Forelimb muscle (tissue), 1 donor: Measurements from ENCODE around the gene DEFB125. TPM values are rescaled to one million over a fixed set of nuclear protein-coding genes. Genes with fewer than 3 reads are reported as not detected.
"Not testable (repeated sequence)": the region's sequence is repeated elsewhere in the genome, so short reads cannot be mapped to it uniquely, and the experiment has no call there.

ENCODE experiments used
- DNase-seq: peaks from one replicate; pipeline ENCODE4 v3.0.0-alpha.2; 2013; ENCODE audit warnings: low read depth
- polyA plus RNA-seq: library from polyadenylated mRNA; unstranded; fragments of 120-200 nt; gene quantifications from one replicate; pipeline ENCODE4 v1.2.1, GENCODE V29; 2013; ENCODE audit not compliant: insufficient read length

Gene DEFB125, protein sequence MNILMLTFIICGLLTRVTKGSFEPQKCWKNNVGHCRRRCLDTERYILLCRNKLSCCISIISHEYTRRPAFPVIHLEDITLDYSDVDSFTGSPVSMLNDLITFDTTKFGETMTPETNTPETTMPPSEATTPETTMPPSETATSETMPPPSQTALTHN
- polyA plus RNA-seq, result not detected

DNA sequence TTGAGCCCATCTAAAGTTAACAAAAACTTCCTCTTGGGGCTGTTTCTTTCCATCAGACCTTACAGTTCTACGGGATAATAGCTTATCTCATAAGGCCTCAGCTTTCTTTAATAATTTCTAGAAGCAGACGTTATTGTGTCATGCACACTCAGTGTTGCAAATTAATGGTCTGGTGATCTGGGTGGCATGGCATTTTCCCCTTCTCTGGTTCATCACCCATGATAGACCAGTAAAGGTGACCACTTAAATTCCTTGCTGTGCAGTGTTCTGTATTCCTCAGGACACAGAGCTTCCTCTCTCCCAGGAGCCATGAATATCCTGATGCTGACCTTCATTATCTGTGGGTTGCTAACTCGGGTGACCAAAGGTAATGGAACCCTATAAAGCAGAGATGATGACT lies at the start of gene DEFB125:
Gene DEFB125, plus strand, starts transcription at position 272 of the 400 bp plus-strand sequence. Its CDS starts 38 bp downstream, at position 310.
- DNase-seq, result no peak

DNA sequence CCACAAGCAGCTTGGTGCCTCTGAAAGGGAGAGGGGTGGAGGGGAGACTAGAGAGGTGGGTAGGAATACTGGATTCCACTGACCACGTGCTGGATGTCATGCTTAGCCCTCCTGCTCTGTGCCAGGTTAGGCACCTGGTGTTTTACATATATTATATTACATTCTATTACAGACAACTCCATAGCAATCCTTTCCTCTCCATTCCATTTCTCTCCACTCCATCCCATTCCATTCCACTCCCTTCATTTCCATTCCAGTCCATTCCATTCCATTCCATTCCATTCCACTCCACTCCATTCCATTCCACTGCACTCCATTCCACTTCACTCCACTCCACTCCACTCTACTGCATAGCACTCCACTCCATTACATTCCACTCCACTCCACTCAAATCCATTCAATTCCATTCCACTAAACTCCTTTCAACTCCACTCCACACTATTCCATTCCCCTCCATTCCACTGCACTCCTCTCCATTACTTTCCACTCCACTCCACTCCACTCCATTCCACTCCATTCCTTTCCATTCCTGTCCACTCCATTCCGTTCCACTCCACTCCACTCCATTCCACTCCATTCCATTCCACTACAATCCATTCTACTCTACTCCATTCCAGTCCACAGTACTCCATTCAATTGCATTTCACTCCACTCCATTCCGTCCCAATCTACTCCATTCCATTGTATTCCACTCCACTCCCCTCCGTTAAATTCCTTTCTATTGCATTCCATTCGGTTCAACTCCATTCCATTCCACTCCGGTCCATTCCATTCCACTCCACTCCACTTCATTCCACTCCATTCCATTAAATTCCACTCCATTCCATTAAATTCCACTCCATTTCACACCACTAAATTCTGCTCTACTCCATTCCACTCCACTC lies 27.2 kb upstream of the DEFB125 start:
- no peak for DNase-seq

DNA sequence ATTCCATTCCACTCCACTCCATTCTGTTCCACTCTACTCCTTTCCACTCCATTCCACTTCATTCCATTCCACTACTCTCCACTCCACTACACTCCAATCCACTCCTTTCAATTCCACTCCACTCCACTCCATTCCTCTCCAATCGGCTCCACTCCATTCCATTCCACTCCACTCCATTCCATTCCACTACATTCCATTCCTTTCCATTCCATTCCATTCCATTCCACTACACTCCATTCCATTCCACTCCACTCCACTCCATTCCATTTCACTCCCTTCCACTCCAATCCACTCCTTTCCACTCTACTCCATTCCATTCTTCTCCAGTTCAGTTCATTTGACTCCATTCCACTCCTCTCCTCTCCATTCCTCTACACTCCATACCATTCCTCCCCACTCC lies 26.2 kb upstream of the DEFB125 start:
- DNase-seq, result no peak

DNA sequence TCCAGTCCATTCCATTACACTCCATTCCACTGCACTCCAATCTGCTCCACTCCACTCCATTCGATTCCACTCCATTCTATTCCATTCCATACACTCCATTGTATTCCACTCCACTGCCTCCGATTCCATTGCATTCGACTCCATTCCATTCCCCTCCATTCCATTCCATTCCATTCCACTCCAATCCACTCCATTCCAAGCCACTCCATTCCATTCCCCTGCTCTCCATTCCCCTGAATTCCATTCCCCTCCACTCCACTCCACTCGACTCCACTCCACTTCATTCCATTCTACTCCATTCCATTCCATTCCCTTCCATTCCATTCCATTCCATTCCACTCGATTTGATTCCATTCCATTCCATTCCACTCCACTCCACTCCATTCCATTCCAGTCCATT lies 25.7 kb upstream of the DEFB125 start:
- DNase-seq, result no peak

DNA sequence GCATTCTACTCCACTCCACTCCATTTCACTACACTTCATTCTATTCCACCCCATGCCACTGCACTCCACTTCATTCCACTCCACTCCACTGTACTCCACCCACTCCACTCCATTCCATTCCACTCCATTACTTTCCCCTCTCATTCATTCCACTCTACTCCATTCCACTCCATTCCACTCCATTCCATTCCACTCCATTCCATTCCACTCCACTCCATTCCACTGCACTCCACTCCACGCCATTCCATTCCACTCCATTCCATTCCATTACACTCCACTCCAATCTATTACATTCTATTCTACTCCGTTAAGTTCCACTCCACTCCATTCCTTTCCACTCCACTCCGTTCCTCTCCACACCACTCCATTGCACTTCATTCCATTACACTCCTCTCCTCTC lies 25.0 kb upstream of the DEFB125 start:
- no peak for DNase-seq

DNA sequence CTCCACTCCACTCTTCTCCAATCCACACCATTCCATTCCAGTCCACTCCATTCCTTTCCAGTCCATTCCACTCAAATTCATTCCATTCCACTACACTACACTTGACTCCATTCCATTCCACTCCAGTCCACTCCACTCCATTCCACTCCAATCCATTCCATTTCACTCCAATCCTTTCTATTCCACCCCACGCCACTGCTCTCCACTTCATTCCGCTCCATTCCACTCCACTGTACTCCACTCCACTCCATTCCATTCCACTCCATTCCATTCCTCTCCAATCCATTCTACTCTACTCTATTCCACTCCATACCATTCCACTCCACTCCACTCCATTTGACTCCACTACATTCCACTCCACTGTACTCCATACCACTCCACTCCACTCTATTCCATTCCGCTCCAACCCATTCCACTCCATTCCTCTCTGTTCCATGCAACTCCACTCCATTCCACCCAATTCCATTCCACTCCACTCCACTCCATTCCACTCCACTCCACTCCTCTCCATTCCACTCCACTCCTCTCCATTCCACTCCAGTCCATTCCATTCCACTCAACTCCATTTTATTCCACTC lies 23.4 kb upstream of the DEFB125 start:
- DNase-seq, result no peak

DNA sequence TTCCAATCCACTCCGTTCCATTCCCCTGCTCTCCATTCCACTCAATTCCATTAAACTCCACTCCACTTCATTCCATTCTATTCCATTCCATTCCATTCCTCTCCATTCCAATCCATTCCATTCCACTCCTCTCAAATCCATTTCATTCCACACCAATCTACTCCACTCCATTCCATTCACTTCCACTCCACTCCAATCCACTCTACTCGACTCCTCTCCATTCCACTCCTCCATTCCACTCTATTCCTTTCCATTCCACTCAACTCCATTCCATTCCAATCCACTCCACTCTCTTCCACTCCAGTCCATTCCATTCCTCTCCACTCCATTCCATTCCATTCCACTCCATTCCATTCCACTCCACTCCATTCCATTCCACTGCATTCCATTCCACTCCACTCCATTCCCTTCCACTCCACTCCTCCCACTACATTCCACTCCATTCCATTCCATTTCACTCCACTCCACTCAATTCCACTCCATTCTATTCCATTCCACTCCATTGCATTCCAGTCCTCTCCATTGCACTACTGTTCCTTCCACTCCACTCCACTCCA lies 22.6 kb upstream of the DEFB125 start:
- DNase-seq, result no peak

DNA sequence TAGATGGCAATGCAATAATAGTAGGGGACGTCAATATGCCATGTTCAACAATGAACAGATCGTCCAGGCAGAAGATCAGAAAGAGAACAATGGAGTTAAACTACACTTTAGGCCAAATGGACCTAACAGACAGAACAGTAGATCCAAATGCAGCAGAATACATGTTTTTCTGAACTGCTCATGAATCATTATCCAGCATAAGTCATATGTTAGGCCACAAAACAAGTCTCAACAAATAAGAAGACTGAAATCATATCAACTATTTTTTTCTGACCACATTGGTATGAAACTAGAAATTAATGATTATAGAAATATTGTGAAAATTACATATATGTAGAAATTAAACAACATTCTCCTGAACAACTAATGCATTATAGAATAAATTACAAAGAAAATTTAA lies 10.2 kb upstream of the DEFB125 start:
- DNase-seq, result no peak

DNA sequence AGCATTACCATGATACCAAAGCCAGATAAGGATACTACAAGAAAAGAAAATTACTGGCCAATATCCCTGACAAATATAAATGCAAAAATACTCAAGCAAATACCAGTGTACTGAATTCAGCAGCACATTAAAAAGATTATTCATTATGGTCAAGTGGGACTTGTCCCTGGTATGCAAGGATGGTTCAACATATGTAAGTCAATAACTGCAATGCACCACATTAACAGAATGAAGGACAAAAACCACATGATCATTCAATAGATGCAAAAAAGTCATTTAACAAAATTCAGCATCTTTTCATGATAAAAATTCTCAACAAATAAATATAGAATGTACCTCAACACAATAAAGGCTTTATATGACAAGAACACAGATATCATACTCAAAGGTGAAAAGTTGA lies 9.1 kb upstream of the DEFB125 start:
- no peak for DNase-seq

DNA sequence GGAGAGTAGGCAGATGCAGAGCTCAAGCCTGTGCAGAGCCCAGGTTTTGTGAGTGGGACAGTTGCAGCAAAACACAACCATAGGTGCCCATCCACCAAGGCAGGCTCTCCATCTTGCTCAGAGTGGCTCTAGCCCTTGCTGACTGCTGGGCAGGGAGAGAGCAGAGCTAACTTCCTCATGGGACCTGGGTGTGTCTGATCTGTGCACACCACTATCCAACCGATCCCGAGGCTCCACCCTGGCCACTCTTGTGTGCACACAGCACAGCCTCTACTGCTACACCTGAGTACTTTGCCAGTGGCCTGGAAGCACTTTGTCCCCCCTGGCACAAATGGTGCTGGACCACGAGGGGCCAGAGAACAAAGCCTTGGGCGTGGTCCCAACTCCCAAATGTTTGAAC lies 7.9 kb upstream of the DEFB125 start:
- no peak for DNase-seq

DNA sequence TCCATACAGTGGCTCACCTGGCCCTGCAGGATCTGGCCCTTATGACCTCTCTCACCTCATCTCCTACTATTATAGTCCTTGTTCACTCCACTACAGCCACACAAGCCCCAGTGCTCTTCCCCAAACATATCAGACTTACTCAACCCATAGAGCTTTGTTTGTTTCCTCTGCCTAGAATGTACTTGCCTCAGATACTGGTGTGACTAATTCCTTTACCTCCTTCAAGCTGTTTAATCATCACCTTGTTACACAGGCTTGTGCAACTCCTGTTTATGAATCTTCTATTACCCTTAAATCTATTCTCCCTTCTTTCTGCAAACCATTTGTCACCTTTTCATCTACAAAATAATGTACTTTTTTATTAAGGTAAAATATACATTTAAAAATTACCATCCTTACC lies 3.2 kb downstream of the DEFB125 start:
- no peak for DNase-seq

DNA sequence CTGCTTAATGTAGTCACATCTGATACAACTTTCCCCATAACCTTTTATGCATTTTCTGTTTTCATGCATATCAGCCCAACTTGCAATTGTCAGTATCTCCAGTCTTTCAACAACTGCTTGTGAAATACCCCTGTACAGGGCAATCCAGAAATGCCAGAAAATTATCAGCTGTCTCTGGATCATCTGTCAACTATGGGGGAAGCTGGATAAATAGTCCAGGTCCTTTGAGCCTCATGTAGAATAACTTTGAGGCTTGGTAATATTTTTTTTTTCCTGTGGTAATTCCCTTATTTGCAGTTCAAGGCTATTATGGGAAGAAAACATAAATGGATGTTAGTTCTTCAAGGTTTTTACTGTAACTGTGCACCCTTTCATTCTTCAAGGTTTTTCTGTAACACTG lies 6.2 kb downstream of the DEFB125 start:
- DNase-seq, result no peak

DNA sequence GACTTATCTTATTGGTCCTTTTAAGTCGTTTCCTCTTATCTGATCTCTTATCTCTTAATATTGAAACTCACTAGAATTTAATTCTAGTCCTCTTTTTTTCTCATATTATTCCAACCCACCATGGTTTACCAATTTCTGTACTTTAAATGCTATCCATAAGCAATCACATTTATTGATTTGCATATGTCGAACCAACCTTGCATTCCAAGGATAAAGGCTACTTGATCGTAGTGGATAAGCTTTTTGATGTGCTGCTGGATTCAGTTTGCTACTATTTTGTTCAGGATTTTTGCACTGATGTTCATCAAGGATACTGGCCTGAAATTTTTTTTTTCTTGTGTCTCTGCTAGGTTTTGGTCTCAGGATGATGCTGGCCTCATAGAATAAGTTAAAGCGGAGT lies 7.7 kb downstream of the DEFB125 start:
- no peak for DNase-seq

DNA sequence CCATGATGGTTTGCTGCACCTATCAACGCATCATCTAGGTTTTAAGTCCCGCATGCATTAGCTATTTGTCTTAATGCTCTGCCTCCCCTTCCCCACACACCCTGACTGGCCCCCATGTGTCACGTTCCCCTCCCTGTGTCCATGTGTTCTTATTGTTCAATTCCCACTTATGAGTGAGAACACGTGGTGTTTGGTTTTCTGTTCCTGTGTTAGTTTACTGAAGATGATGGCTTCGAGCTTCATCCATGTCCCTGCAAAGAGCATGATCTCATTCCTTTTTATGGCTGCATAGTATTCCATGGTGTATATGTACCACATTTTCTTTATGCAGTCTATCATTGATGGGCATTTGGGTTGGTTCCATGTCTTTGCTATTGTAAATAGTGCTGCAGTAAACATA lies 10.2 kb downstream of the DEFB125 start:
- not testable (repeated sequence) for DNase-seq

DNA sequence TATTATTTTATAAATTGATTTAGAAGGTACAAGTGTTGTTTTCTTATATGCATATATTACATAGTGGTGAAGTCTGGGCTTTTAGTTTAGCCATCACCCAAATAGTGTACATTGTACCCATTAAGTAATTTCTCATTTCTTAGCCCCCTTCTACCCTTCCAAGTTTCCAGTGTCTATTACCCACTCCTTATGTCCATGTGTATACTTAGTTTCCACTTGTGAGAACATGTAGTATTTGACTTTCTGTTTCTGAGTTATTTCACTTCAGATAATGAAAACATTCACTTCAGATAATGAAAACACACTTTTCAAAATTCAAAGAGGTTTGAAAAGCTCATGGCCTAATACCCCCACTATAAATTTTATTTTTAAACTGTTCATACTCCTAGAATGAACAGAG lies 14.5 kb downstream of the DEFB125 start:
- DNase-seq, result no peak

DNA sequence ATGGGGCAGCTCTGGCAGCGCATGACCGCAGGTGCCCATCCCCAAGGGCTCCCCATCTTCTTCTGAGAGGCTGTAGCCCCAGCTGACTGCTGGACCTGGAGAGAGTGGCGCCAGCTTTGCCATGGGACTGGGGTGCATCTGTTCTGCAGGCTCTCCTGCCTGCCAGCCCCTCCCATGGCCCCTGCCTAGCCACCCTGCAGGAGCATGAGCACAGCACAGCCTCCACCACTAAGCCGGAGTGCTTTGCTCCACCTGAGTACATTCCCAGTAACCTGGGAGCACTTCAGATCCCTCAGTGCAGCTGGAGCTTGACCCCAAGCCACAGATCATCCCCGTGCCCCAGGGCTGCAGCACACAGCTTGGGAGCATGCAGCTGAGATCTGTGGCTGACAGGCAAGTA lies 16.0 kb downstream of the DEFB125 start:
- no peak for DNase-seq

DNA sequence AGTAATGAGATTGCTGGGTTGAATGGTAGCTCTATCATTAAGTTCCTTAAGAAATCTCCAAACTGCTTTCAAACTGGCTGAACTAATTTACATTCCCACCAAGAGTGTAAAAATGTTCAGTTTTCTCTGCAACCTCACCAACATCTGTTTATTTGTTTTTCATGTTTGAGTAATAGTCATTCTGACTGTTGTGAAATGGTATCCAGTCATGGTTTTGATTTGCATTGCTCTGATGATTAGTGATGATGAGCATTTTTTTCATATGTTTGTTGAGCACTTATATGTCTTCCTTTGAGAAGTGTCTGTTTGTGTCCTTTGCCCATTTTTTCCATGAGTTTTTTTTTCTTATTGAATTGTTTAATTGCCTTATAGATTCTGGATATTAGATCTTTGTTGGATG lies 24.9 kb downstream of the DEFB125 start:
- DNase-seq, result no peak

DNA sequence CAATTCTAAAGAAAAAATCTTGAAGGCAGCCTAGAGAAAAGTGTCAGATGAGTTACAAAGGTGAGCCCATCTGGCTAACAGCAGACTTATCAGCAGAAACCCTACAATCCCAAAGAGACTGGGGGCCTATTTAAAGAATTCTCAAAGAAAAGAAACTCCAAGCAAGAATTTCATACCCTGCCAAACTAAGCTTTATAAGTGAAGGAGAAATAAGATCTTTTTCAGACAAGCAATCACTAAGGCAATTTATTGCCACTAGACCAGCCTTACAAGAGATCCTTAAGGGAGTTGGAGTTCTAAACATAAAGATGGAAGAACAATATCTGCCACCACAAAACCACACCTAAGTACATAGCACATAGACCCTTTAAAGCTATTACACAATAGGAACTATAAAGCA lies 30.0 kb downstream of the DEFB125 start:
- DNase-seq, result no peak

DNA sequence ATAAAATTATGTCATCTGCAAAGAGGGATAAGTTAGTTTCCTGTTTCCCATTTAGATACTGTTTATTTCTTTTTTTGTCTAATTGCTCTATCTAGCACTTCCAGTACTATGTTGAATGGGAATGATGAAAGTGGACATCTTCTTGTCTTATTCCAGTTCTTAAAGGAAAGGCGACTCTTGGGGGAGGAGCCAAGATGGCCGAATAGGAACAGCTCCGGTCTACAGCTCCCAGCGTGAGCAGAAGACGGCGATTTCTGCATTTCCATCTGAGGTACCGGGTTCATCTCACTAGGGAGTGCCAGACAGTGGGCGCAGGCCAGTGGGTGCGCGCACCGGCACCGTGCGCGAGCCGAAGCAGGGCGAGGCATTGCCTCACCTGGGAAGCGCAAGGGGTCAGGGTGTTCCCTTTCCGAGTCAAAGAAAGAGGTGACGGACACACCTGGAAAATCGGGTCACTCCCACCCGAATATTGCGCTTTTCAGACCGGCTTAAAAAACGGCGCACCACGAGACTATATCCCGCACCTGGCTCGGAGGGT lies 42.4 kb downstream of the DEFB125 start:
- not testable (repeated sequence) for DNase-seq

DNA sequence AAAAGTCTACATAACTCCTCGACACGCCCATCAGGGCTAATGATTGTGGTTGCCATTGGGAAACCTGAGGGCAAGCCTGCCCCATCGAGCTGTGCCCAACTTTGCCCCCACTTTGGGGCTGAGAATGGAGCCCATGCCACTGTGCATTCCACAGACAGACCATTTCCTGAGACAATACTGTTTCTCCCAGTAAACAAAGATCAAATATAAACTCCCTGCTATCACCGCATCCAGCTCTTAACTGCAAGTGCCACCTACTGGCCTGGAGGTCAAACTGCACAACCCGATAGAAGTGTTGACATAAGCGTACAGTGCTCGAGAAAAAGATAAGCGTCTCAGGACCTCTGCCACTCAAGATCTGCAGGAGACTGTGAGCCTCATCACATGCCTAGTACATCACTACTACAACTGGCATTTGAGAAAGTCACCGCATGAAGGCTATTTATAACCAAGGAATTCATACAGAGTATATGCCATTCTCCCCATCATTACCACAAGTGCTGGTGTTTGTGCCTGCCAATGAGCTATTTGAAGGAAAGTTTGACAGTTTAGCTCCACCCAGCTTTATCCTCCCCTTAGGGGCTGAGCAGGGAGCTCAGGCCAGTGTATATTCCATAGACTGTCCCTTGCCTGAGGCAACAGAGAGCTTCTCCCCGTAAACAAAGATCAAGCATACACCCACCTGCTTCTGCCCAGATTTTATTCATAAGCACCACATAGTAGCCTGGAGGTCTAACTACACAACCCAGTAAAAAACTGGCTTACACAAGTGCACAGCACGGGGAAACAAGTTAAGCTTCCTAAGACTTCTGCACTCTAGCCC lies 50.4 kb downstream of the DEFB125 start:
- DNase-seq, result no peak

DNA sequence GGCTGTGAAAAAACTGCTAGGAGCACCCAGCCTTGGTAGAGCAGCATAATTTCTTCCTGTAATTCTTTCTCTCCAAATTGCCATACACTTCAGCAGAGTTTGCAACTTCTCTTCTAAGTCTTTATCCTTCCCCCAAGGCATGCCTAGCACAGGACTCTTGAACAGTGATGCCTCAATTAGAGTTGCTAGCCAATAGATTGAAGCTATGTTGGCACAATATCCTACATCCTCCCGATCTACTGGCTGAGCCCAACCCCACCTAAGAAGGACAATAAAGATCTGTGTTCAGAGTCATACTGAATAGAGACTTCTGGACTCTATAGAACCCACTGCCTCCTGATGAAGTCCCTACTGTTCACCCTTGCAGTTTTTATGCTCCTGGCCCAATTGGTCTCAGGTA lies 54.8 kb downstream of the DEFB125 start, which contains the start of gene DEFB126:
Gene DEFB126, plus strand, starts transcription at position 301 of the 400 bp plus-strand sequence. Its CDS starts 39 bp downstream, at position 340.
- no peak for DNase-seq
